Small intestine (tissue), 7 donors: Measurements from ENCODE around the gene SPTA1. TPM values are rescaled to one million over a fixed set of nuclear protein-coding genes. Genes with fewer than 3 reads are reported as not detected.

Experiments used
- DNase-seq, 2 donors: peaks; one replicate each; pipeline versions ENCODE4 v3.0.0 to v3.0.0-alpha.2; 2013
- FAIRE-seq: peaks from 2 replicates; lab custom pipeline; 2012; peaks lifted over from hg19 to GRCh38; lab: Jason Lieb, UNC
- H3K27ac ChIP-seq, 3 donors: one replicate each; pipeline ENCODE4 v1.5.1; 2013; ENCODE audit warnings: low read length in 2 of 3, mild to moderate bottlenecking in 2 of 3, control low read depth in 1 of 3, inconsistent platforms in 1 of 3, low read depth in 1 of 3, moderate library complexity in 1 of 3
- H3K27me3 ChIP-seq, 3 donors: one replicate each; pipeline ENCODE4 v1.6.1; 2013; ENCODE audit warnings: low read length in 3 of 3, inconsistent platforms in 1 of 3; ENCODE audit not compliant: control insufficient read depth in 3 of 3, insufficient read depth in 3 of 3
- H3K36me3 ChIP-seq, 3 donors: one replicate each; pipeline ENCODE4 v1.6.1; 2013; ENCODE audit warnings: low read length in 3 of 3, inconsistent platforms in 1 of 3, low read depth in 1 of 3, mild to moderate bottlenecking in 1 of 3, moderate library complexity in 1 of 3; ENCODE audit not compliant: control insufficient read depth in 3 of 3, insufficient read depth in 2 of 3
- H3K4me1 ChIP-seq, 3 donors: one replicate each; pipeline ENCODE4 v1.6.1; 2013; ENCODE audit warnings: low read length in 2 of 3, inconsistent platforms in 1 of 3, low read depth in 1 of 3, mild to moderate bottlenecking in 1 of 3, moderate library complexity in 1 of 3; ENCODE audit not compliant: control insufficient read depth in 3 of 3, insufficient read depth in 2 of 3
- H3K4me3 ChIP-seq, 3 donors: one replicate each; pipeline ENCODE4 v1.5.1; 2013; ENCODE audit warnings: low read length in 3 of 3, control low read depth in 1 of 3, inconsistent platforms in 1 of 3, low read depth in 1 of 3, mild to moderate bottlenecking in 1 of 3, moderate library complexity in 1 of 3
- H3K9me3 ChIP-seq, 2 donors: one replicate each; pipeline ENCODE4 v1.6.1; 2013; ENCODE audit warnings: low read depth in 1 of 2, low read length in 1 of 2; ENCODE audit not compliant: control insufficient read depth in 2 of 2, insufficient read depth in 1 of 2
- WGBS, 3 donors: extraction: QIAGEN DNeasy Blood & Tissue Kit; methylation state at CpG; one replicate each; pipeline ENCODE4 v1.1.7; 2013; 5-methylcytosine and 5-hydroxymethylcytosine counted together
- polyA plus RNA-seq, 4 donors: library from polyadenylated mRNA; stranded (reverse) in 3 of 4; unstranded in 1 of 4; fragments of 200-250 nt in 3 of 4; fragments of 120-200 nt in 1 of 4; gene quantifications; one replicate each; pipeline versions ENCODE4 v1.2.1 to v1.2.3, GENCODE V29; 2013
- donor health status: healthy with polysubstance abuse.
- donor health status: control.
- donor health status: control.
- donor health status: Bipolar disorder and iron deficiency.
- donor health status: healthy.

Gene SPTA1
- polyA plus RNA-seq, 4 donors = under 0.01 to 0.30 TPM; not detected in 2

- no peaks in the 10 kb centered on the region for H3K9me3 ChIP-seq
- no peaks in the 10 kb centered on the region for H3K36me3 ChIP-seq
- H3K27ac ChIP-seq = no peak overlapping the region
- DNase-seq (no peak), FAIRE-seq (no peak)
- H3K4me3 ChIP-seq = no peak overlapping the region
- H3K4me1 ChIP-seq = no peaks in the 10 kb centered on the region
- no peaks in the 10 kb centered on the region for H3K27me3 ChIP-seq
Observed at GRCh38 chr1:158638904-158639303, 47.6 kb downstream of the SPTA1 start.

- H3K36me3 ChIP-seq = no peaks in the 10 kb centered on the region
- no peak for FAIRE-seq
- 83 to 95% (median 87%) methylated on average over 4 of the region's 4 CpGs for whole genome bisulfite sequencing, 3 donors
Observed at GRCh38 chr1:158638146-158638545, 48.4 kb downstream of the SPTA1 start.

GRCh38 chr1:158613764-158614163 is 72.8 kb downstream of the SPTA1 start:
- Histone ChIP-seq H3K27me3 (peaks cover 0 to 4% (median 0%) of the 10 kb centered on the region in 3 donors), H3K9me3 (no peaks in the 10 kb centered on the region), H3K4me3 (no peak overlapping the region), H3K36me3 (no peaks in the 10 kb centered on the region), H3K27ac (no peak overlapping the region), H3K4me1 (no peaks in the 10 kb centered on the region)
- no peak for DNase-seq
- no peak for FAIRE-seq
- 87 to 94% (median 88%) methylated on average over 3 of the region's 3 CpGs for WGBS, 3 donors

More at GRCh38 chr1:158638146-158638545, 48.4 kb downstream of the SPTA1 start:
- Histone ChIP-seq H3K4me1 (no peaks in the 10 kb centered on the region), H3K27ac (no peak overlapping the region), H3K27me3 (no peaks in the 10 kb centered on the region), H3K9me3 (no peaks in the 10 kb centered on the region), H3K4me3 (no peak overlapping the region)
- DNase-seq = no peak

GRCh38 chr1:158611916-158612315 is 74.6 kb downstream of the SPTA1 start:
- no peak for FAIRE-seq
- Histone ChIP-seq H3K4me3 (no peak overlapping the region), H3K27me3 (peaks cover 0 to 4% (median 0%) of the 10 kb centered on the region in 3 donors), H3K9me3 (no peaks in the 10 kb centered on the region), H3K36me3 (no peaks in the 10 kb centered on the region), H3K4me1 (no peaks in the 10 kb centered on the region), H3K27ac (no peak overlapping the region)
- WGBS, 3 donors = 22 to 55% (median 34%) methylated on average over 3 of the region's 3 CpGs
- no peak for DNase-seq

GRCh38 chr1:158607296-158607695 is 79.2 kb downstream of the SPTA1 start:
- no peaks in the 10 kb centered on the region for H3K27me3 ChIP-seq
- H3K36me3 ChIP-seq = no peaks in the 10 kb centered on the region
- 46 to 70% (median 59%) methylated on average over 1 of the region's 1 CpG for WGBS, 3 donors

DNA sequence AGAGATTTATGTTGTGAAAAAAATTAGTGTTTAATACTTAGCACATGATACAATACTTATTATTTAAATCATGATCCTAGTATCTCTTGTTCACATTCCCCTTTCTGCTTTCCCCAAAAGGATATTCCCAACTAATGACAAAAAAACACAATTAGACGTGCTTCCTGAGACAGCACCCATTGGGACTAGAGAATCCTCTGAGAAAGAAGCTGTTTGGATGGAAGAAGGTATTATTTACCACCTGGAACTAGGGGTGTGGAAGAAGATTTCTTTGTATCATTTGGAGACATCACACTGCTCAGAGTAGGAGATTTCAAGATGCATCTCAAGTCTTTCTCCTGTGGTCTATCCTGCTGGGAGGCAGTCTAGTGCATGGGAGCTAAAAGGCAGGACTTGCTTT is 81.5 kb downstream of the SPTA1 start, which contains the start of gene OR10Z1:
TSS of gene OR10Z1 (plus strand) at position 301 of the 400 bp plus-strand sequence. CDS start 1,171 bp downstream, outside the sequence.
- H3K27me3 ChIP-seq = no peaks in the 10 kb centered on the region
- no peak within 1 kb of the TSS for H3K4me3 ChIP-seq
- DNase-seq (no peak), FAIRE-seq (no peak)
- H3K36me3 ChIP-seq = no peaks in the 10 kb centered on the region
- 68 to 76% (median 68%) methylated on average over 1 of the region's 1 CpG for WGBS, 3 donors
- no peaks in the 10 kb centered on the region for H3K9me3 ChIP-seq
- H3K27ac ChIP-seq = no peak within 1 kb of the TSS
- no peaks in the 10 kb centered on the region for H3K4me1 ChIP-seq

More at GRCh38 chr1:158607296-158607695, 79.2 kb downstream of the SPTA1 start:
- Histone ChIP-seq H3K27ac (no peak overlapping the region), H3K4me3 (no peak overlapping the region), H3K9me3 (no peaks in the 10 kb centered on the region), H3K4me1 (no peaks in the 10 kb centered on the region)
- FAIRE-seq (no peak), DNase-seq (no peak)

GRCh38 chr1:158600735-158601134 is 85.8 kb downstream of the SPTA1 start:
- Histone ChIP-seq H3K27me3 (no peaks in the 10 kb centered on the region), H3K27ac (no peak overlapping the region), H3K9me3 (peaks cover 0 to 18% of the 10 kb centered on the region in 2 donors), H3K4me3 (no peak overlapping the region), H3K36me3 (no peaks in the 10 kb centered on the region), H3K4me1 (no peaks in the 10 kb centered on the region)
- DNase-seq = no peak
- WGBS, 3 donors = 63 to 83% (median 81%) methylated on average over 2 of the region's 2 CpGs
- no peak for FAIRE-seq

- Histone ChIP-seq H3K4me3 (no peak overlapping the region), H3K36me3 (no peaks in the 10 kb centered on the region), H3K9me3 (peaks cover 0 to 5% of the 10 kb centered on the region in 2 donors), H3K27me3 (no peaks in the 10 kb centered on the region), H3K4me1 (no peaks in the 10 kb centered on the region), H3K27ac (no peak overlapping the region)
- no peak for DNase-seq
- FAIRE-seq = no peak
- 88 to 89% (median 89%) methylated on average over 1 of the region's 1 CpG for WGBS, 3 donors
Observed at GRCh38 chr1:158586942-158587341, 99.6 kb downstream of the SPTA1 start.

DNA sequence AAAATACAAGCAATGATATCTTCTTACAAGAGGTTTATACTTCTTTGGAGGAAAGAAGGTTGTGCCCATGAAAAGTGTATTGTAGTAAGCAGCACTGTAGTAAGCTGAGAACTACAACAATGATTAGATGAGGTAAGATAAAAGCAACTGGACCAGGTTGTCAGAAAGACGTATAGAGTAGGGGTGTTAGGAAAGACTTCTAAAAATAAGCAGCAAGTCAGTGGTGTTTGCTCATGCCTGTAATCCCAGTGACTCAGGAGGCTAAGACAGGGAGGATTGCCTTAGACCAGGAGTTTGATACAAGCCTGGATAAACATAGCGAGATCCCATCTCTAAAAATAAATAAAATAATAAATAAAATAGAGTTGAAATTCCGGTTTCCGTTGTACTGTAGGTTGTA is 102.6 kb downstream of the SPTA1 start:
- DNase-seq (no peak), FAIRE-seq (no peak)
- no peak overlapping the region for H3K4me3 ChIP-seq
- H3K9me3 ChIP-seq = peaks cover 0 to 5% of the 10 kb centered on the region in 2 donors
- 68 to 83% (median 78%) methylated on average over 4 of the region's 4 CpGs for WGBS, 3 donors
- no peaks in the 10 kb centered on the region for H3K27me3 ChIP-seq
- H3K27ac ChIP-seq = no peak overlapping the region
- no peaks in the 10 kb centered on the region for H3K36me3 ChIP-seq
- no peaks in the 10 kb centered on the region for H3K4me1 ChIP-seq
